Activated CD4-positive, alpha-beta T cell treated with anti-CD3 and anti-CD28 coated beads, Interleukin-2, amount 50 U/mL, for 48 hours (primary cell): ENCODE data around the gene PHLDB3.
A peak's percentile ranks its signal among the peaks of the same experiment; 100 is the strongest.
"Not testable (repeated sequence)": the region's sequence is repeated elsewhere in the genome, so short reads cannot be mapped to it uniquely, and the experiment has no call there.

Experiments used
- DNase-seq, 2 experiments: peaks; one replicate each; pipeline ENCODE4 v3.0.0-alpha.2; 2020

PHLDB3 gene

DNA sequence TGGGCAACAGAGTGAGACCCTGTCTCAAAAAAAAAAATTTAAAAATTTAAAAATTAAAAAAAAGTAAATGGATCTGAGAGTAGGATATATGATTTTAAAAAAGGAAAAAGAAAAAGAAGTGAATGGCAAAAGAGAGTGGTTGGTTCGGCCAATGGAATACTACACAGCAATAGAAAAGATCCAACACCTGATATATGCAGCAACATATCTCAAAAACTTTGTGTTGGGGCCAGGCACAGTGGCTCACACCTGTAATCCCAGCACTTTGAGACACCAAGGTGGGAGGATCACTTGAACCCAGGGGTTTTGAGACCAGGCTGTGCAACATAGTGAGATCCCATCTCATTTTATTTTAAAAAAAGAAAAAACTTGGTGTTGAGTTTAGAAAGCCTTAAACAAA lies 37.8 kb downstream of the PHLDB3 start:
- DNase-seq: no peak

DNA sequence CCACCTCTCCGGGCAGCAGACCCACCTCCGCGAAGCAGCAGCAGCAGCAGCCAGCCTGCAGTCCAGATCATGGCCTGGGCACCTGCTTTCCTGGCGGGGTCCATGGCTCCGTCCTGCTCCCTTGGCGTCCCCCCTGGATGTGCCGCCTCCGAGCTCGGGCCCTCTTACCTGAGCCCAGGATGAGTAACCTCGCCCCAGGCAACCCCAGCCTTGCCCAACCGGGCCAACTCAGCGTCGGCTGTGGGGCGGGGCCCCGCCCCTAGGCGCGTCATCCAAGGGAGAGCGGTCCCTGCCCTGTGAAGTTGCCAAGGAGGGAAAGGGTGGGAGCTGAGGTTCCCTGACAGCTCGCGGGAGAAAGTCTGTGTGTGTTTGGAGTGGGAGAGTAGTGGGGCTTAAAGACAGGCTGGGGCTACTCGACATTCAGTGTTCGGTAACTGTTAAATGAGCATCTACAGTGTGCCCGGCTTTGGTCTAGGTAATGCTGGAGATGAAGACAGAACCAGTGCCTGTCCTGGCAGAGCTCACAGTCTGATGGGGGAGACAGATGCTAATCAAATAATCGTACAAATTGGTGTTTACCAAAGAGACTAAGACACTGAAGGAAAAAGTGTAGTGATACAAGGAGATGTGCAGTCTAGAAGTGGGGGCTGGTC lies 39.0 kb downstream of the PHLDB3 start, which contains the start of gene LYPD3:
Gene LYPD3 (minus strand): TSS at position 141 of the 653 bp plus-strand sequence. CDS start 37 bp downstream, at position 104.
- no peak for DNase-seq

GRCh38 chr19:43464134-43464775 lies 40.3 kb downstream of the PHLDB3 start:
- peak; percentile 76 to 79 for DNase-seq

GRCh38 chr19:43463381-43464133 lies 41.0 kb downstream of the PHLDB3 start:
- DNase-seq: peak; percentile 99 to 100

GRCh38 chr19:43462785-43463380 lies 41.7 kb downstream of the PHLDB3 start:
- DNase-seq: no peak

- DNase-seq: no peak
These were observed 42.2 kb downstream of the PHLDB3 start for GRCh38 chr19:43462383-43462782.

- no peak for DNase-seq
These were observed 43.2 kb downstream of the PHLDB3 start for GRCh38 chr19:43461303-43461702.

GRCh38 chr19:43460362-43461016 lies 44.1 kb downstream of the PHLDB3 start:
- no peak for DNase-seq

DNA sequence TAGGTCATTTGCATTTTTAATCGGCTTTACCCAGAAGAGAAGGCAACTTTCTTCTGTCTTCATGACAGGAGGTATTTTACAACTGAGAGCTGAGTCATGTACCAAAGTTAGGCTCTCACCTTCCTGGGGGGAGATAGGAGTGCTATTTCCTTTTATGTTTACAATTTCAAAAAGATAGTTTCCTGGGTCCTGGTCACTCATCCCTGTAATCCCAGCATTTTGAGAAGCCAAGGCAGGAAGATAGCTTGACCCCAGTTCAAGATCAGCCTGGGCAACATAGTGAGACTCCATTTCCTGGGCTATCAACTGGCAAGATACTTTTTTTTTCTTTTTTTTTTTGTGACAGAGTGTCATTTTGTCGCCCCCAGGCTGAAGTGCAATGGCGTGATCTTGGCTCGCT lies 46.7 kb downstream of the PHLDB3 start:
- DNase-seq: no peak

DNA sequence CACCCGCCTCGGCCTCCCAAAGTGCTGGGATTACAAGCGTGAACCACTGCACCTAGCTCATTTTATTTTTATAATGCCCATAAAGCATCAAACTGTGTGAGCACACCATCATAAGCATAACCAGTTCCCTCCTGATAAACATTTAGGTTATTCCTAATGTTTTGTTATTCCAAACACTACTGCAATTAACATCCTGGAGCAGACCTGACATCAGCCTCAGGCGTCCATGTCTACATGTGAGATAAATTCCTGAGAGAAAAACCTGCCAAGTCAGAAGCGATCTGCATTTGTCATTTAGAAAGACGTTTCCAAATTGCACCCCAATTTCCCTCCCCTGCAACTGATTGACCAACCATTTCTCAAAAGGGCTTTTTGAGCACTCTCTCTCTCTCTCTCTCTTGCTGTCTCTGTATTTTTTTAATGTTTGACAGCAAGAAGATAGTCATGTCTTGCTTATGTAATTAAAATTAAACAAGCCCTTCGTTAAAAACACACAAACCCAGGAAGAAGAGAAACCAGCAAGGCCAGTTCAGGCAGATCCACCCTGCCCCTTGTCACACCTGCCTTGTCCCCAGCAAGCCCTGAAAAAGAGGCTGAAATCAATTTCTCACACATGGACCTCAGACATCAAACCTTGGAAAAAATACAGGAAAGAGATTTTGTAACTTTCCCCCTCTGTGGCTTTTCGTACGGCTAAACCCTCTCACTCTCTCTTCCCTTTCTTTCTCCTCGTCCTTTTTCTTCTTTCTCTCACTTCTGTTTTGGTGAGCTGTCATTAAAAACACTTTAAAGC lies 49.0 kb downstream of the PHLDB3 start:
- DNase-seq: no peak

DNA sequence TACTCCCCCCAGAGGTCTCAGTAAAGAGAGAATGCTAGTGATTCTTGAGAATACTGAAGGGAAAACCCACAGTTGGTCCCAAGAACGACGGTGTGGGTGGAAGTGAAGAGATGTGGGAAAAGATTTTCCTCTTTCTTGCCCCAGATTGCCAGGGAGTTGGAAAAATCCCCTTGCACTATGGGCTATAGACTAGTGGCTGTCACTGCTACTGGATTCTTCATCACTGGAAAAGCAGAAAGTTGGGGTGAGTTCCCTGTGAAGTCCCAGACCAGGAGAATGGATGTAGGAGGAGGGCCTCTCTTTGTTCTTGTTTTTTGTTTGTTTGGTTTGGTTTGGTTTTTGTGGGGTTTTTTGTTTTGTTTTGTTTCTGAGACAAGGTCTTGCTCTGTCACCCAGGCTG lies 50.5 kb downstream of the PHLDB3 start:
- DNase-seq: no peak

DNA sequence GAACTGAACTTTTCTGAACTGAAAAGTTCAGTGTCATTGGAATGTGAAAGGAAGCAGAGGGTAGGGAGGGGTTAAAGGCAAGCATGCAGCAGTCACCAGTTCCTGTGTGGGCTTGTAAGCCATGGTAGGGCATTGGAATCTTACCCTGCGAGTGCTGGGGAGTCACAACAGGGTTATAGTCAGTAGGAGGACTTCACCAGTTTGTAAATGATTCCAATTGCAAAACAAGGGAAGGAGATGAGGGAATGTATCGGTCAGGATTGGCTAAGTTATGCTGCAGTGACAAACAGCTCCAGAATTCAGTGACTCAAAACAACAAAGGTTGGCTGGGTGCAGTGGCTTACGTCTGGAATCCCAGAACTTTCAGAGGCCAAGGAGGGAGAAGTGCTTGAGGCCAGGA lies 52.0 kb downstream of the PHLDB3 start:
- no peak for DNase-seq

GRCh38 chr19:43450545-43450997 lies 54.0 kb downstream of the PHLDB3 start:
- no peak for DNase-seq

- no peak for DNase-seq
These were observed 56.9 kb downstream of the PHLDB3 start for GRCh38 chr19:43447655-43448054.

DNA sequence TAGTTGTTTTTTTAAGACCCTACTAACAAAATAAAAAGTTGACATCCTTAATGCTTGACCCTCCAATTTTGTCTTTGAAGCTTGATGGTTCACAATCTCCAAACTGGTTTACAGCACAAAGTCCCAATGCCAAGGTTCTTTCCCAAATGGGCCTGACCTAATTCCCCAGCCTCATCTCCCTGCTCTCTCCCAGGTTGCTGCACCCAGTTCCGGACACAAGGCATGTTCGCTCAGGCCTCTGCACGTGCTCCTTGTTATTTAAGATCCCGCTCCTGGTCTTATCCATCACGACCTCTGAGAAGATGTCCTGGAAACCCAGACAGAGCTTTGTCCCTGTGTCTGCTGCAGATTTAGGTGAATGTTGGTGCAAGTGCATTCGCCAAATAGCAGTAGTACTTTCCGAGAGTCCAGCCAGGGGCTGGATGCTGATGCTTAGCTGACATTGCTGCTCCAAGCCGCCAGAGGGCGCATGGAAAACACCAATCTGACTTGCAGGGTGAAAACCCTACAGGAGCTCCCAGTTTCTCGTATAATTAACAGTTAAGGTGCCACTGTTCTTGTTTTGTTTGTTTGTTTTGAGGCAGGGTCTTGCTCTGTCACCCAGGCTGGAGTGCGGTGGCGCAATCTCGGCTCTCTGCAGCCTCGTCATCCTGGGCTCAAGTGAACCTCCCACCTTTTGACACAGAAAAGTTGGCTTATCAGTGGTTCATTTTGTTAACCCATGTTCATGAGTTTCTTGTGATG lies 57.6 kb downstream of the PHLDB3 start:
- DNase-seq: peak; percentile 78 to 82

GRCh38 chr19:43445426-43445825 lies 59.1 kb downstream of the PHLDB3 start:
- no peak for DNase-seq

- no peak for DNase-seq
These were observed 59.8 kb downstream of the PHLDB3 start for GRCh38 chr19:43444531-43445287.

DNA sequence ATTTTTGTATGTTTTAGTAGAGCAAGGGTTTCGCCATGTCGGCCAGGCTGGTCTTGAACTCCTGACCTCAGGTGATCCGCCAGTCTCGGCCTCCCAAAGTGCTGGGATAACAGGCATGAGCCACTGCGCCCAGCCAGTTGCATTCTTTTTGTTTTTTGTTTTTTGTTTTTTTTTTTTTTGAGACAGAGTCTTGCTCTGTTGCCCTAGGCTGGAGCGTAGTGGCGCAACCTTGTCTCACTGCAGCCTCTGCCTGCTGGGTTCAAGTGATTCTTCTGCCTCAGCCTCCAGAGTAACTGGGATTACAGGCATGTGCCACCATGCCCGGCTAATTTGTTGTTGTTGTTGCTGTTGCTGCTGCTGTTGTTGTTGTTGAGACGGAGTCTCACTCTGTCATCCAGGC lies 60.5 kb downstream of the PHLDB3 start:
- DNase-seq: not testable (repeated sequence)

- DNase-seq: no peak
These were observed 62.8 kb downstream of the PHLDB3 start for GRCh38 chr19:43441716-43442115.

- no peak for DNase-seq
These were observed 64.9 kb downstream of the PHLDB3 start for GRCh38 chr19:43439709-43440063.
